Gastroesophageal sphincter (tissue), 4 donors: Measurements from ENCODE around the gene GATAD2B. TPM values are rescaled to one million over a fixed set of nuclear protein-coding genes. Genes with fewer than 3 reads are reported as not detected.
"Not testable (repeated sequence)": the region's sequence is repeated elsewhere in the genome, so short reads cannot be mapped to it uniquely, and the experiment has no call there.

Source experiments
- ATAC-seq: fragments of 150-250 bp; one replicate; pipeline ENCODE4 v1.9.1; 2016; ENCODE audit warnings: mild to moderate bottlenecking, moderate library complexity
- H3K27ac ChIP-seq, 4 donors: fragments of 200-600 bp; sonication (generic) in 3 of 4; 1 replicate in 3 of 4; 2 replicates in 1 of 4; pipeline ENCODE4 v1.5.1; 2016 to 2019
- H3K27me3 ChIP-seq: fragments of 200-600 bp; sonication (generic); one replicate; pipeline ENCODE4 v1.5.1; 2019
- H3K36me3 ChIP-seq, 2 donors: fragments of 200-600 bp; sonication (generic); one replicate each; pipeline ENCODE4 v1.5.1; 2019; ENCODE audit warnings: control low read depth in 1 of 2
- H3K4me1 ChIP-seq, 3 donors: fragments of 200-600 bp; sonication (generic); 1 replicate in 2 of 3; 2 replicates in 1 of 3; pipeline ENCODE4 v1.5.1; 2016 to 2019; ENCODE audit warnings: control low read depth in 2 of 3
- H3K4me3 ChIP-seq, 2 donors: fragments of 200-600 bp; sonication (generic); one replicate each; pipeline ENCODE4 v1.5.1; 2019; ENCODE audit warnings: mild to moderate bottlenecking in 1 of 2, moderate library complexity in 1 of 2
- H3K9me3 ChIP-seq, 3 donors: fragments of 200-600 bp; sonication (generic); one replicate each; pipeline ENCODE4 v1.5.1; 2017 to 2019; ENCODE audit warnings: control low read depth in 2 of 3
- CTCF ChIP-seq, 4 experiments: fragments of 200-600 bp in 2 of 4; fragments of 450-650 bp in 2 of 4; sonication (generic) in 1 of 4; IDR thresholded peaks; one replicate each; pipeline ENCODE4 v1.5.1; 2017 to 2019; ENCODE audit warnings: antibody characterized with exemption in 4 of 4, mild to moderate bottlenecking in 2 of 4, moderate library complexity in 2 of 4
- EP300 ChIP-seq: sonication (generic); formaldehyde crosslinking; IDR thresholded peaks from one replicate; pipeline ENCODE4 v1.6.1; 2017; ENCODE audit warnings: antibody characterized with exemption, mild to moderate bottlenecking
- POLR2A ChIP-seq, 2 donors: fragments of 450-650 bp; IDR thresholded peaks; one replicate each; pipeline ENCODE4 v1.6.1; 2017; ENCODE audit warnings: antibody characterized with exemption in 2 of 2, mild to moderate bottlenecking in 2 of 2, moderate library complexity in 1 of 2
- POLR2AphosphoS5 ChIP-seq: sonication (generic); formaldehyde crosslinking; IDR thresholded peaks from one replicate; pipeline ENCODE4 v1.6.1; 2017; ENCODE audit warnings: antibody characterized with exemption
- WGBS, 2 donors: methylation state at CpG; one replicate each; pipeline ENCODE4 v1.1.5; 2018; ENCODE audit warnings: low coverage in 1 of 2; 5-methylcytosine and 5-hydroxymethylcytosine counted together
- total RNA-seq, 4 donors: library from RNA; depleted of rRNA; stranded (reverse); fragments of >200 nt; gene quantifications; one replicate each; pipeline ENCODE4 v1.1.0, GENCODE V29; 2016

GATAD2B gene
- total RNA-seq, 4 donors from 2014 or later = 18.4 to 30.8 (median 23.8) TPM

- Histone ChIP-seq H3K36me3 (peaks cover 0 to 15% of the 10 kb centered on the region in 2 donors), H3K4me1 (no peaks in the 10 kb centered on the region), H3K9me3 (no peaks in the 10 kb centered on the region), H3K27me3 (no peaks in the 10 kb centered on the region), H3K4me3 (no peak overlapping the region), H3K27ac (no peak overlapping the region)
- no peak for TF ChIP-seq CTCF (IDR thresholded peaks at IDR 0.05)
- TF ChIP-seq POLR2AphosphoS5 = no peak
- no peak for TF ChIP-seq EP300
- TF ChIP-seq POLR2A (IDR thresholded peaks at IDR 0.05) = no peak
- 93 to 100% methylated on average over 1 to 2 of the region's 5 CpGs for WGBS, 2 donors
- ATAC-seq = no peak
Observed at GRCh38 chr1:153852170-153852569, 70.6 kb downstream of the GATAD2B start.

- peaks cover 0 to 12% of the 10 kb centered on the region in 2 donors for H3K36me3 ChIP-seq
- WGBS, 2 donors = 0 to 69% methylated on average over 1 to 5 of the region's 5 CpGs
- TF ChIP-seq EP300 (no peak), POLR2AphosphoS5 (no peak), POLR2A (IDR thresholded peaks at IDR 0.05) (no peak), CTCF (IDR thresholded peaks at IDR 0.05) (no peak)
- H3K27ac ChIP-seq = no peak overlapping the region
- H3K9me3 ChIP-seq = no peaks in the 10 kb centered on the region
- no peaks in the 10 kb centered on the region for H3K27me3 ChIP-seq
- no peak overlapping the region for H3K4me3 ChIP-seq
- H3K4me1 ChIP-seq = no peaks in the 10 kb centered on the region
- ATAC-seq = no peak
Observed at GRCh38 chr1:153849487-153850185, 73.1 kb downstream of the GATAD2B start.

GRCh38 chr1:153848805-153849204 lies 74.0 kb downstream of the GATAD2B start:
- ATAC-seq = no peak
- 93% methylated on average over 5 of the region's 5 CpGs; no CpG with 5 or more reads in 1 of the 2 donors for WGBS, 2 donors
- no peak overlapping the region for H3K27ac ChIP-seq
- TF ChIP-seq POLR2AphosphoS5 = no peak
- TF ChIP-seq EP300 = no peak
- TF ChIP-seq POLR2A (IDR thresholded peaks at IDR 0.05) = no peak
- no peak for TF ChIP-seq CTCF (IDR thresholded peaks at IDR 0.05)
- no peaks in the 10 kb centered on the region for H3K9me3 ChIP-seq
- no peaks in the 10 kb centered on the region for H3K4me1 ChIP-seq
- no peaks in the 10 kb centered on the region for H3K27me3 ChIP-seq
- peaks cover 0 to 12% of the 10 kb centered on the region in 2 donors for H3K36me3 ChIP-seq
- no peak overlapping the region for H3K4me3 ChIP-seq

- 88 to 100% methylated on average over 2 to 3 of the region's 3 CpGs for WGBS, 2 donors
- H3K4me3 ChIP-seq = no peak overlapping the region
- no peaks in the 10 kb centered on the region for H3K36me3 ChIP-seq
- H3K27me3 ChIP-seq = no peaks in the 10 kb centered on the region
- no peak for ATAC-seq
- no peaks in the 10 kb centered on the region for H3K9me3 ChIP-seq
- H3K27ac ChIP-seq = no peak overlapping the region
- H3K4me1 ChIP-seq = no peaks in the 10 kb centered on the region
- TF ChIP-seq EP300 = no peak
- no peak for TF ChIP-seq POLR2A (IDR thresholded peaks at IDR 0.05)
- no peak for TF ChIP-seq CTCF (IDR thresholded peaks at IDR 0.05)
- TF ChIP-seq POLR2AphosphoS5 = no peak
Observed at GRCh38 chr1:153845158-153845557, 77.6 kb downstream of the GATAD2B start.

- ATAC-seq, H3K27ac ChIP-seq, H3K36me3 ChIP-seq, H3K4me3 ChIP-seq, H3K27me3 ChIP-seq, H3K9me3 ChIP-seq, H3K4me1 ChIP-seq: not testable (repeated sequence)
- 78 to 83% methylated on average over 2 of the region's 3 CpGs for WGBS, 2 donors
Observed at GRCh38 chr1:153844349-153844748, 78.4 kb downstream of the GATAD2B start.
